ENCODE results near the gene CACNA2D3.

The CACNA2D3 gene

DNA sequence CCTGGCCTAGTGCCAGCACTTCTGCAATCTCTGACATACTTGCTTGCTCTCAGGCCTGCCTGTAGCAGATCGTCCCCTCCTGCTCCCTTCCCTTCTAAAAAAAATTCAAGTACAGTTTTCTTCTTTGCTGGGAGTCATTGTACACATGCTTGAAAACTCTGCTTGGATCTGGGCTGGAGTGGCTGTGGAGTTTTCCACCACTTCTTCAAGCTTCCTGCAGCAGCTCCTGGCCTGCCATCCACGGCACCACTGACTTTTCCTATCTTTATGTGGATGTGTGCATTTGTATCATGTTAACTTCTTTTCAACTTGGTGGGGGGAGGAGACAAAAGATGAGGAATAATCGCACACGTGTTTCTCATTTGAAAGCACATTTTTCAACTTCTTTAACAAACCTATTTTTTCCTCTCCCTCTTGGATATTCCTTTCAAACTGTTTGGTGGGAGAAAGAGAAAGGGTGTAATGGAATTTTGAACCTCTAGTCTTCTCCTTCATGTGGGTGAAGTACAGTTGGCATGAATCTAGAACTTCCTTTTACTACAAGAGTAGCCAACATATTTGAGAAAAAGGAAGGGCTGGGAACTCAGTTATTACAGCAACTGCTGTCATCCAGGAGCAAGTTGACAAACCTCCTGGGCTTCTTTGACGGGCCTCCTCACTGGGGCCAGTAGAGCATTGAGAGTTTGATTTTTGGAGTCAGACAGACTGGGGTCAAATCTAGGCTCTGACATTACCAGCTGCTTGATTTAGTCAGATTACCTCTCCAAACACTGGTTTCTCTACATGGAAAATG is 866.7 kb downstream of the CACNA2D3 start:
- DNase-seq: peak; percentile 32

DNA sequence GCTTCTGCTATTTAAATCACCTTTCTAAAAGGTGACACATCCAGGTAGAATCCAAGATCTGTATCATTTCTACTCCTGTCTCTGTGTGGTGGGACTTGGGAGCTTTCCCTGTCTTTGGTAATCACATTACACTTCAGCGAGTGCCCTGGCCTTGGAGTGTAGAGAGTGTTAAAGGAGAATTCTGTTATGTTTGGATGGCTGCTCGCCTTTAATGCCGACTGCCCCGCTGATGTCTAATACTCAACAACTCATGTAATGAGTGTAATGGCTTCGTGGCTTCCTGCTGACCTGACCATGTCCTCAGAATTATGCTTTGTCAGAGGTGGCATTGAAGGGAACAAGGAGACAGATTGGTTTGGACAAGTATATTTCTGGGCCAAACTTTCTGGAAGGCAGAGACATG is 871.8 kb downstream of the CACNA2D3 start:
- DNase-seq: no peak

DNA sequence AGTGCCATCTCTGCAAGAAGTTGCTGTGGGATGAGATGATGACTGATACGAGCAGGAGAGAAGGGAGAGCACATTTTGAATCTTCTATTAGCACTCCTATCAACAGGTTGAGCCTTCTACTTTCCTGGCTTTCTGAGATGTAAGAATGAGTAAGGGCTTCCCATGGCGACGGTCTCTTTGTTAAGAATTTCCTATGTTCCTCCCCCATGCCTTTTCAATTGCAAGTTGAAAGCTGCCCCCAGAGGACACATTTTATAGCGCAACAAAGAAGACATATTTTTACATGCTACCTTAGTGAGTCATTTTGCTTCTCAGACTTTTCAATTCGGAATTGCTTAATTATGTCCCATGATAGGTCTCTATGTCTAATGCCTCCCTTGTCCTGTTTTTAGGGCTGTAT is 876.8 kb downstream of the CACNA2D3 start:
- peak; percentile 47 for DNase-seq

DNA sequence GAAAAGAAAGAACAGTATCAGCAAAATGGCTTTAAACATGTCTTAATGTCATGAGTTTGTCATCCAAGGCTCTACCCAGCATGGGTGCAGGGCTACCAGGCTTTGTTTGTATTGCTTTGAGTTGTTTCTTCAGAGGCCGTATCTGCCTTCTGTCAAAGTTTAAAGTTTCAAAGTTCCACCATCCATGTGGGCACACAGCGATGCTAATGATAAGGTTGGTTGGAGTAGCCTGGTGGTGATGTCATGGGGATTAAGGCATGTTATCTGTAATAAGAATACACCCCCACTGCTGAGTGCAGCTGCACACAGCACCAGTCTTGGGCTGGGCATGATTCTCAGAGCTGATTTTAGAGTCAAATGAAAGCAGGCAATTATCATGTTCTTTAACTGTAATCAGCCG is 877.5 kb downstream of the CACNA2D3 start:
- no peak for DNase-seq

DNA sequence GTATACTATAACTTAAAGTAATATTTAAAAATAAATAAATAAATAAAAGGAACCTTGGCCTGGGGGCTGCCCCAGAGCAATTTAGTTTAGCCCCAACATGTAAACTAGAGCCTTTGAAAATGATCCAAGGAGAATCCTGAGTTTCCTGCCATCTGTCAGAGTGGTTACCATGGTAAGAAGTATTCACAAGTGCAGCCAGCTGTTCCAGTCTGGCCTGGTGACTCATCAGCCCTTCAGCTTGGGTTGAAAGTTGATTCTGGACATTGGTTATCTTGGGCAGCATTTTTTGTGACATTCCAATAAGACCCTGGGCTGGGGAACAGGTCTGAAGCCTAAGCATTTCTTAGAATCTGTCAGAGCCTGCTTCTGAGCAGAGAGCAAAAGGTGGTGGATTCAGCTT is 878.2 kb downstream of the CACNA2D3 start:
- DNase-seq: peak; percentile 46

DNA sequence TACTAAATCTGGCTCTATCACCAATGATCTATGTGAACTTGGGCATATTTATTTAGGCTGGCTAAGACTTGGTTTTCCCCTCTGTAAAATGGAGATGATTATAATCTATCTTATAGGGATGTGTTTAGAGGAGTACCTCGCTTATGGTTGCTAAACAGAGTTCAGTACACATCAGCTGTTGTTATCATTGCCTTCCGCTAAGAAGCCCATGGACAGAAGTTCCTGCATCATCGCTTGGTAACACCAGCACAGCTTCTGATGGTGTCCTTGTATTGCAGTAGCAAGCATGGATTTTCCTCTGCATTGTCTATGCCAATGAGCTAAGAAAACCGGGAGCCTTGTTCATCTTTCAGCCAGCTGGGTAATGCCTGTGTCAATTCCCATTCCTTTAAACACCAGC is 878.6 kb downstream of the CACNA2D3 start:
- no peak for DNase-seq

DNA sequence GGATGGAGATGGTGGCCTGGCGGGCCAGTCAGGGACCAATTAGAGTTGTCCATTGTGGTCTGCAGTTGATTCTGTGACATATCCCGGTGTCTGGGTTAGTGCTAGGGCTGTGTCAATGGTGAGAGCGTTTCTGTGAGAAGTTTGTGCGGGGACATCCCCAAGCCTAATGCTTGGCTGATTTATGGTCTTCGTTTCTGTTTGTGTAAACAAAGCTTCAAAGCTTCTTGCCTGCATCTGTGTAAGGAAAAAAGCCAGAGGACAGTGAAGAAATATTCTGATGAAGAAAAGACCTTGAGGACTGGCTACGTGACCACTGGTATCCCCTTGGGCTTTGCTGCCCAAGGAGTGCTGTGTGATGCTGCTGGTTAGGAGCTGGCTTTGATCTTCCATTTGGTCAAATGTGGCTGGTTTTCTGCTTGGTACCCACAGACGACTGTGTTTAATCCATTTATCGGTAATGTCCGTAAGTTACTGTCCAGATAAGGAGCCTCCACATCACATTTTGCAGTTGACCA is 880.1 kb downstream of the CACNA2D3 start:
- DNase-seq: no peak

DNA sequence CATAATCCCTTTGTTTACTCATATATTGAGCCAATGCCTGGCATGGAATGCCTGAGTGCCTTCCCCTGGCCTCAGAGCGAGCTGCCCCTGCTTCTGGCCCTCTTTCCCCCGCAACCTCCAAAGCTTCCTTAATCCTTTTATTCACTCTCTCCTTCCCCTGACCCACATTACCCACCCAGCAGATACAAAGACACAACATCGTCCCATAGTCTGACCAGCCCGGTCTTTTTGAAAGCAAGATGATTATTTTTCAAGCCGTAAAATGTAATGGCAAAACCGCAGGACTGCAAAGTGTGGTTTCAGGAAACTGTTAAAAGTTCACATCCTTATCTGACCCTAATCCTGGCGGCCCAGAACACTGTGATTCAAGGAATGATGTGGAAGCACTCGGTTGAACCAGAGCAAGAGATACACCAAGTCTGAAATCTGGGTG is 883.9 kb downstream of the CACNA2D3 start:
- DNase-seq: no peak

DNA sequence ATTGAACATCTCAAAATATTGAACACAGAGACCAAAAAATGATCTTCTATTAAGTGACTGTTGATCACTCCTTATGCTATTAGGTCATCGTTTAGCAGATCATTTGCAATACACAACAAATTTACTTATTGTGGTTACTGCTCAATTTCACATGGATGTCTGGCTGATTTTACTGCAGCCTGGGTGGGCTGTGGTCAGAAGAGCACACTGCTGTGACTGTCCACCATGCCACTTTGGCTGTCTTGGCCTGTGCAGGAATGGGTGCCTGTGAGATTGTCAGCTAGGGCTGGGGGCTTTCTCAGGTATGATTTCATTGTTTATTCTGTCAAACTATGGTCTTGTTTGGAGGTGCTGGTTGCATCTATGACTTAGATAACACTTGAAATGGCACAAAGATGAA is 885.6 kb downstream of the CACNA2D3 start:
- DNase-seq: no peak

DNA sequence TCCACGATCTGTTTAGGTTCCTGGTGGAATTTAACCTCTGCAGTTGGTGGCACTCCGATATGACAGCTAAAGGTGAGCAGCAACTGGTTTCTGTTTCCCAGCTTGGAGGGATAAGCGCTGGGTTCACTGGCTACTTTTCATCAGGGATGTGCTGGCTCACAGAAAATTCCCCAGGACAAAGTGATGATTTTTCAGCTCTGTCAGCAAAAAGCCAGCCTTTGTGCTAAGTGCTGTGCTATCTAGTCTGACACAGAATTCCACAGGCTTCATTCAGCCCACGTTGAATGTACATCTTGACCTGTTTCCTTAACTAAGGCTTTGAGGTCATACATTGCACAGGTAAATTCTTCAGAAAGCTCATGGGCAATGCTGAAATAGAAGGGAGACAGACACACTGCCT is 887.0 kb downstream of the CACNA2D3 start:
- DNase-seq: no peak

DNA sequence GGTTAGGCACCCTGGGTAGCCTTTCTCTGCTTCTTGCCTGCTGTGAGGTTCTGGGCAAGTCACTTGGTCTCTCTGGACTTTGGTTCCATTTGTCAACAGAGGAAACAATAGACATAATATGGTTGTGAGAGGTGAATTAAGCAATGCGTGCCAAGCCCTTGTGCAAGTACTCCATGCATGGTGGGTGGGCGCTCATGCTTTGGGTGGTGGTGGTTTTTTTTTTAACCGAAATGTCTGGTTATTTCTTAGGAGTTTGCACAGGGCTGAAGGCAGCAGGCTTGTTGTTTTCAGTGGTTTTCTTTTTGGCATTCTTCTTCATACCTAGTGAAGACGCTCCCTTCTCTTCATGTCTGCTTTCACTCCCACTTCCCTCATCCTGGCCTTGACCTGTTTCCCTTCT is 889.7 kb downstream of the CACNA2D3 start:
- peak; percentile 68 for DNase-seq

DNA sequence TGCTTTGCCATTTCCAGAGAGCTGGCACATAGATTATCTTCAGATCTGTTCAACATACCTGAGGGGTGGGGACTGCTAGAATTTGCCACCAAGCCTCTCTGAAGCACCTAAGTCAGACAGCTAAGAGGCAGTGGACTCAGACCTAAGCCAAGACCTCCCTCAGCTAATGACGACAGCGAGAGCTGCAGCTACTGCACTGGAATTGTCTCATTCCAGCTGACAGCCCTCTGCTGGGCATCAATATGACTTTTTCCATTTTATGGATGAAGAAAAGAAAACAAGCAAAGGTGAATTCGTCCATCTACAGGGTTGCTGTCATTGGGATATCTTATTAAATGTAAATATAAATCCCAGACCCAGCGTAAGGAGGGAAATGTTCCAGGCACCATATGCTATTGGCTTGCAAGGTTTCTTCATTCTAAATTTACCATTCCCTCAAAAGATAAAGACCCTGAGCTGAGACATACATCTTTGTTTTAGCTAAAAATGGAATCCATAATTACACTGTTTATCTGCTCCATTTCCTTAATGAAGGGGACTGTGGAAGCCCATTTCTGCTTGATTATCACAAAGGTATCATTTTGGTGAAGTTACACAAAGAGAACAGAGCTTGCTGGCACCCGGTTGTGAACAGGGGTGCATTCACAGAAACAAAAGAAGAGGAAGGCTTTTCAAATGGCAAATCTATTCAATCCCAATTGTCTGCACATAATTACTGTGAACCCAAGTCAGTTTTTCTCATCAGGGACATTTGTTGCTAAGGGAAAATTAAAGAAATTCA is 891.0 kb downstream of the CACNA2D3 start:
- no peak for DNase-seq

DNA sequence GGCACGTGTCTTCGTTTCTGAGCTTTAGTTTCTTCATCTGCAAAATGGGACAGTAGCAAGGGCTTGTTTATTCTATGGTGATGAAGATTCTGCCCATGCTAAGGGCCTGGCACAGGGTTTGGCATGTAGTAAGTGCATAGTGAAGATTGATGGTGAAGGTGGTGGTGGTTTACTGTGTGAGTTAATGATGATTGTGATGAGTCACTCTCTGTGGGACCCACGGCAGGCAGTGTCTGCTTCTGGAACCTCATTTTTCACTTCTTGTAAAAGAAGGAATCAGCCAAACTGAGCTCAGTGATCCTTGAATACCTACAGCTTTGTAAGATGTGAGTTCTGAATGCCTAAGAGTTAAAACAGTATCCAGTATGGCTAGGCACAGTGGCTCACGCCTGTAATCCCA is 891.7 kb downstream of the CACNA2D3 start:
- peak; percentile 23 for DNase-seq

DNA sequence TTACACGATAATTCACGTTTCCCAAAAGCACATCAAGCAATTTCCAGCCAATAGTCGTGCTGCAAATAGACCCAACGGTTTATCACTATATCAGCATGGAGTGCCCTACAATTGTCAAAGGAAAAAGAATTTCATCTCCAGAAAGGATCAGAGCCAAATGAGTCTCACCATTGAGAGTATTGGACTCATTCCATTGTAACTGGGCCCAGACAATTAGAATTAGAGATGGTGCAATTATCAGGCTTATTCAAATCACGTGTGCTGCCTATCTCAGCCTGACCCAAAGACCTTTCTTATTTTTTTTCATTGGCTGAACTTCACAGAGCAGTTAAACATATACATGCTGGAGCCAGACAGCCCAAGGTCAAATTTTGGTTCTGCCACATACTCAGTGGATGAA is 892.6 kb downstream of the CACNA2D3 start:
- DNase-seq: no peak

DNA sequence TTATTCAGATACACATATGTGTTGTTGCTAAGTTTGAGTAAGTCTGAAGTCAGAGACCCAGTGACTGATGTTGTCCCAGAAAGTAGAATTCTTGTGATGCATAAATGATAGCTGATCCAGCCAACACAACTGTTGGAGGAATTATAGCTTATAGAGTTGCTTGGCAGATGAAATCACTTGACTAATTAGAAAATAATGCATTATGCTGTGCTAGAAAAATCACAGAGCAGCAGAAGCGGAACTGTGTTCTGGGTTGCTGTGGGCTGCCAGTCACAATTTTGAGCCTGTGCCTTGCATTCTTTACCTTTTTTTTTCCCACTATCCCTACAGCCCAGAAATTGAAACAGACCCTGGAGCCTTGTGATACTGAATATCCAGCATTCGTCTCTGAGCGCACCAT is 895.5 kb downstream of the CACNA2D3 start:
- no peak for DNase-seq

DNA sequence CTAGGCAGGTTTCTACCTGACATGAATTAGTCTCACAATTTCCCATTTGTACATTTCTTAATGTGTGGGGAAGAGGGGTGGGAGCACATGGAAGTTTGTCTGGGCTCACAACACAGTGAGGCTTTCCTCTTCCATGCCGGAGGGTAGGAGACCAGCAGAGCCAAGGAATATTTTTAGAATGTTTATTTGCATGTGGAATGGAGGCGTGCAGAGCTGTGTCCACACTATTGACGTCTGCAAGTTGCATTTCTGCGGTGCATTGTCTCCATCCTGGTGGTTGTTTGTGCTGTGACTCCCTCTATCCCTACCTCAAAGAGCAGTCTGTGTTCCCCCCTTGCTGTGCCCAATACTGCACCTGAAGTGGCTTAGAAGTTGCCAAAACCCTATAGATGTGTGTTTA is 908.6 kb downstream of the CACNA2D3 start:
- DNase-seq: no peak

DNA sequence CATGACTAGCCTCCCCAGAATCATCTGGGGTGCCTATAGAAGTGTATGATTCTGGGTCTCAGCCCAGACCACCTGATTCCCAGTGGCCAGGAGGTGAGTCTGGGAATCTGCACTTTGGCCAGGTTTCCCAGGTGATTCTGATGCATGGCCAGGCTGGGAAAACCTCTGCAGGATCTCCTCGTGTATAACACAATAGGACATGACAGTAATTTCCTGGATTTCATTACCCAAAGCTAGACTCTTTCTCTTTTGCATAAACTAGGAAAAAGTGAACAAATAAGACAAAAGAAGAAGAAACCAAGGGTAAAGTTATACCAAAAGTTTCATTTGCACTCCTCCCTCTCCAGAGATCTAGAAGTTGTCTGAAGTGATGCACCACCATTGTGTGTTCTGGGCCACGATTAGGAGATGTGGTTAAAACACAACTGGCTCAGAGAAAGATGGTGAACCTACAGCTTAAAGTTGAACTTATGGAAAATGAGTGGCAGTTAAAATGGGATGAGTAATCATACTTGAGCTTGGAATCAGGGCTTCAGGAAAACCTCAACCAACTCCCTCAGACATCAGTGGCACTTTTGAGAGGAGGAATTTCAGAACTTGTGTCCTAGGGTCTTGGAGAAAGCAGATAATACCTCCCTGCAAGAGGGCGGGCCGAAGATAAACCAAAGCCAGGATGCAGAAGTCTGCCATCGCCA is 914.7 kb downstream of the CACNA2D3 start:
- no peak for DNase-seq

DNA sequence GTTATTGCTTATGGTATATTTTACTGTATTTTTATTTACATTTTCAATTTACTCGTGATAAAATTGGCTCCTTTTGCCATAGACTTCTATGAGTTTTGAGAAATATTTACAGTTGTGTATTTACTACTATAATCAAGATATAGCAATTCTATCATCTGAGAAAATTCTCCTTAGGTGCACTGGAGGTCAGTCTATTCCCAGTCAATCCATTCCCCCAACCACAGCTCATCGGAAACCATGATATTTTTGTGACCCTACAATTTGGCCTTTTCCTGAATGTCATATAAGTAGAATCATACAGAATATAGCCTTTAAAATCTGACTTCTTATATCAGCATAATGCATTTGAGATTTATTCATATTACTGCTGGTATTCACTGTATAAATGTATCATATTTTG is 920.2 kb downstream of the CACNA2D3 start:
- DNase-seq: no peak

DNA sequence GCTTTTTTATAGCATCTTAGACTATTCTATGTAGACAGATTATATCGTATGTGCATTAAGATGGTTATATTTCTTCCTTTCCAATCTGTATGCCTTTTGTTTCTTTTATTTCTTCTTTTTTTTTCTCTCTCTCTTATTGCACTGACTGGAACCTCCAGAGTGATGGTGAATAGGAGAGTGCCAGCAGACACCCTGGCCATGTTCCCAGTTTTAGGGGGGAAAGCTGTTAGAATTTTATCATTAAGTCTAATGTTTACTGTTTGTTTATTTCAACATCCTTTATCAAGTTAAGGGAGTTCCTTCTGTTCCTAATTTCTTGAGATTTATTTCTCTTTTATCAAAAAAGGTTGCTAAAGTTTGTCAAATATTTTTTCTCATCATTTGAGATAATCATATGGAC is 922.1 kb downstream of the CACNA2D3 start:
- no peak for DNase-seq

DNA sequence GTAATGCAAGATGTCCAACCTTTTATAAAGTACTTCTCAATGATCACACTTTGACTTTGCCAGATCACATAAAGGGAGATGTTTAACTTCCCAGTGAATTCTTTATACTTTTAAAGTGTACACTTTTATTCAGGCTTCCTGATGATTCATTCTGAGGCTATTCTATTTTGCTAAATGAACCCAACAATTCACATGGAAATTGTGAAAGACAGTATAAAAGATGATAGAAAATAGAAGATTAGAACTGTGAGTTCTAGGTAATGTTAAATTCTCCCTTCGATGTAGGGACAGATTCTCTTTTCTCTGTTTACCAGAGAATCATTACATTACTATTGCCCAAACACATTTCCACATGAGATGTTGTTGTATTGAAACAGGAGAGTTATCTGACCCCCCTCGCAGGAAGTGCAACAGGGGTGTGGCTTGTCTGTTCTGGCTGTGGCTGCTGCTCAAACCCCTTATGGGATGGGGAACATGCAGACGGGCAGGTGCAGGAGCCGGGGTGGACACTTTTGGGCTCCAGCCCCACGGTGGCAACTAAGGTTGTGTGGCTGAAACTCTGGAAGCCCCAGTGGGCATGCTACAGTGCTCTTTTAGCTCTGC is 936.8 kb downstream of the CACNA2D3 start:
- no peak for DNase-seq

DNA sequence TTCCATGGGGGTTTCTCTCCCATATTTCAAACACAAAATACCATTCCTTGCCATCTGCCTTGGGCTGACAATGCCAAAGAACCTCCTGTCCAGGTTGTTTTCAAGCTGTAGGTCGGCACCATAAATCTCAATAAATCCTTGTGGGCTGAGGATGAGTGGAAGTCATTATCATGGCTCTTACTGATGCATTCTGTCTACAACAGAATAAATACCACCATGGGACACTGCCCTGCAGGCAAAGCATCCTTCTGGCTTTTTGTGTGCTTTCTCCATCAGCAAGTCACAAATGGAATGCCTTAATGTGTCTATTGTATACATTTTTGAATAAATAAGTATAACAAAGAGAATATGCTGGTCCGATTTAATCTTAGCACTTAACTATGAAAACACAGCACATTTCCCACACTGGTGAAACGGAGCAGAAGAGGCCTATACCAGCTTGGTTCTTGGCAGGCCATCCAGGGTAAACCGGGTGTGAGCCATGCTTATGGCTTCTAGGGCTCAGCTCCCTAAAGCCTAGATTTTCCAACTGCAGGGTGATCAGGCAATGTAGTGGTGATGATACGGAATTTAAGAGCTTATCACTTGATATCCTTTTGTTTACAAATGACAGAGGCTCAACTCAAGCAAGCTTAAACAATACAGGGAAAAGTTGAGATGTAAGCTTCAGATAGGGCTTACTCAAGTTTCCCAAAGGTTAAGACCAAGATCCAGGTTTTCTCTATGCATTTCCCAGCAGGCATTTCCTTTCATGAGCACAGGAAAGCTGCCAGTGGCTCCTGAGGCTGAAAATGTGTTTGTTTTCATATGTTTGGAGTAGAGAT is 938.8 kb downstream of the CACNA2D3 start:
- no peak for DNase-seq

DNA sequence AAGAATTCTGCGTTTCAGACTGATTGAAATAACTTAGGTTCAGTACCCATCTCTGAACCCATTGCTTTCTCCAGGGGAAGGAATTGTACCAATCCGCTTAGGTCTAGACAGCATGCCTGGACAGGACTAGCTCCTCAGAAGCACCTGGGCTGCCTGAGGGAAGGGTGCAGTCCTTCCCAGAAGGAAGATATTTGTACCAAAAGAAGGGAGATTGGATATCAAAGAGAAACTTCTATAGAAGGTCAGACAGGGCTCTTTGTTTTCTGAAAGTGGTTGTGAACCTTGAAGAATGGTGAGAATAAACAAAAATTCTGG is 939.3 kb downstream of the CACNA2D3 start:
- no peak for DNase-seq

Measured in MV-4-11 (cell line).